GM18498 (cell line): ENCODE measurements around the gene ATP23.

ENCODE experiments used
- ATAC-seq: cut with Tn5 transposase; IDR thresholded peaks from one replicate; pipeline ENCODE4 v1.9.1; 2021; ENCODE audit warnings: mild to moderate bottlenecking, moderate library complexity; ENCODE audit not compliant: unreplicated experiment

Gene ATP23, protein sequence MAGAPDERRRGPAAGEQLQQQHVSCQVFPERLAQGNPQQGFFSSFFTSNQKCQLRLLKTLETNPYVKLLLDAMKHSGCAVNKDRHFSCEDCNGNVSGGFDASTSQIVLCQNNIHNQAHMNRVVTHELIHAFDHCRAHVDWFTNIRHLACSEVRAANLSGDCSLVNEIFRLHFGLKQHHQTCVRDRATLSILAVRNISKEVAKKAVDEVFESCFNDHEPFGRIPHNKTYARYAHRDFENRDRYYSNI

DNA sequence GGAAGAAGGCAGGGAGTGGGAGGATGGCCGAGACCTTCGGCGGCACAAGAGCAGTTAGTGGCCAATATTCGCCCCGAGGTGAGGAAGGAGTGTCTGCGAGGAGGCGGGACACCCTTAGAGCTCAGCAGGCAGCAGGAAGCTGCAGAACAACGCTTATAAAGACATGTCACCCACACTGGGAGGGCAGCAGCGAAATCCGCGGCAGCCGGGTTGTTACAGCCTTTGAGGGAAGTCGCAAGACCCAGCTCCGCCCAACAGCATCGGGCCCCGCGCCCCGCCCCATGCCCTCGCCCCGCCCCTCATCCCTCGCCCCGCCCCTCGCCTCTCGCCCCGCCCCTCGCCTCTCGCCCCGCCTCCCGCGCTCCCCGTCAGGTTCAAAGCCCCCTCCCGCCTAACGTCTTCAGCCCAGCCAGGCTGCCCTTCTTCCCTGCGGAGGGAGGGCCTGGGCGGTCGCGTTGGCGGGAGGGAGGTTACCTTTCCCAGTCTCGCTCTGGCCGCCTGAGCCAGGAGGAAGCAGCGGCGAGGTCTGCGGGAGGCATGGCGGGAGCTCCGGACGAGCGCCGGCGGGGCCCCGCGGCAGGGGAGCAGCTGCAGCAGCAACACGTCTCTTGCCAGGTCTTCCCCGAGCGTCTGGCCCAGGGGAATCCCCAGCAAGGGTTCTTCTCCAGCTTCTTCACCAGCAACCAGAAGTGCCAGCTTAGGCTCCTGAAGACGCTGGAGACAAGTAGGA lies at the start of gene ATP23:
Gene ATP23 (plus strand): TSS at position 403 of the 730 bp plus-strand sequence. CDS start 135 bp downstream, at position 538.
- peak; percentile 87 for ATAC-seq

DNA sequence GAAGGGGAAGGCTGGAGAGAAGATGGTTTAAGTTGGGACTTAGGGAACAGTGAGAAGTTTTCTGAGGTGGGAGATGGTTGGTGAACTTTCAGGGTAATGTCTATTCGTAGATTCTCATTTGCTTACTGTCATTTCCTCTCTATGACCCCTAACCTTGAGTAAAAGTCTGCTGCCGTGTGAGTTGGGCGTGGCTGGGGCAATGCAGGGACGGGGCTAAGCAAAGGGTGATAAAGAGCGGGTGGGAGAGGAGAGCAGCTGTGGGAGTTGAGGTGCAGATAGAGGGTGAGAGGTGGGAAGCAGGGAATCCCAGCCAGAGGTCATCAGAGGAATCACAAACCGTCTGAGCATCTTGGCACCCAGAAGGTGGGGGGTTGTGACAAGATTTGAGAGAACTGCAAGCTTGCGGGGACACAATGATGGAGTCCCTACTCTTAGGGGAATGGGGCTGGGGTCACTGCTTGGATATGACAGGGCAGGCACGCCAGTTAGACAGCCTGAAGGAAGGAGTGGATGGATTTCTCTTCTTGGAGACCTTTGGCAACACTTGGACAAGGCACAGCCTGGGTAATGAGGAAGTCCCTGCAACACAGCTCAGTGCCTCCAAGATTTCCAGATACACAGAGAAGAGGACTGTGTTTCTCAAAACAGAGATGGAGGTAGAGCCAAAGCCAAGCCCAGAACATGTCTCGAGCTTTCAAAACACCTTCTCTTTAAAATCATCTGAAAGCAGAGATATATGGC lies 49.0 kb upstream of the ATP23 start:
- no peak for ATAC-seq

DNA sequence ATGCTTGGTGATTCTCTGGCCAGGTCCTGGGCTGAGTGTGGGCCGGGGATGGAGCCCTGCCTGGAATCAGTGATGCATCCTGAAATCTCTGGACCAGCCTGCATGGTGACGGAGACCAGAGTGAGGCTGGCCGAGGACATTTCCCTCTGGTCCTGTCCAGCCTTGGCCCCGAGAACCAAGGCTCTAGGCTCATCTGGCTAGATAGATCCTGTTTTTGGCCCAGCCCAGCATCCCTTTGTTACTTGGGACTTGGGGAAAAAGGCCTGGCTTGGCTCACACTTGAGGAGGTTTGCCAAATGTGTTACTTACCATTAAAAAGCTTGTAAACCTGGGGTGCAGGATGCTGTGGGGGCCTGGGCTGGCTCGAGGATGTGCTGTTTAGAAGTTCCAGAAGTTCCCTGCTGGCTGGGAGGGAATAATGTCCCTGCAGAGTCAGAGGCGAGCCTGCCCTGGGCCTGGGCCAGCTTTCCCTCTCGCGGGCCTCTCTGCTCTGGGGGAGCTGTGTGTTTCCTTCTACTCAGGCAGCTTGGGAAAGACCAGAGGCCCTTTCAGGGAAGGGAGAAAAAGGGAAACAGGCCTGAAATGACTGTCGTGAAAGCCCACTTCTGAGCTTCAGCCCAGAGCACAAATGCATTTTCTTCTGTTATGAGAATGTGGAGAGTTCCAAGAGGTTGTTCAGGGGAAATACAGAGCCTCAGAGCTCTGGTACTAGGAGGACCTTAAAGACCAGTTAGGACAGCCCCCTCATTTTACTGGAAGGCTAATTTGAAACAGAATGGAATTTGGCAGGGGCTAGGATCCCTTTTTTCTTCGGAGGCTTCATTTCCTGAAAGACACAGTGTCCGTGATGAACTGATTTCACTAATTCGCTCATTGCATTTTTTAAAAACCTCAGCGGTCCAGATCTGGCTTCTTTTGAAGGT lies 47.7 kb upstream of the ATP23 start:
- ATAC-seq, result no peak

DNA sequence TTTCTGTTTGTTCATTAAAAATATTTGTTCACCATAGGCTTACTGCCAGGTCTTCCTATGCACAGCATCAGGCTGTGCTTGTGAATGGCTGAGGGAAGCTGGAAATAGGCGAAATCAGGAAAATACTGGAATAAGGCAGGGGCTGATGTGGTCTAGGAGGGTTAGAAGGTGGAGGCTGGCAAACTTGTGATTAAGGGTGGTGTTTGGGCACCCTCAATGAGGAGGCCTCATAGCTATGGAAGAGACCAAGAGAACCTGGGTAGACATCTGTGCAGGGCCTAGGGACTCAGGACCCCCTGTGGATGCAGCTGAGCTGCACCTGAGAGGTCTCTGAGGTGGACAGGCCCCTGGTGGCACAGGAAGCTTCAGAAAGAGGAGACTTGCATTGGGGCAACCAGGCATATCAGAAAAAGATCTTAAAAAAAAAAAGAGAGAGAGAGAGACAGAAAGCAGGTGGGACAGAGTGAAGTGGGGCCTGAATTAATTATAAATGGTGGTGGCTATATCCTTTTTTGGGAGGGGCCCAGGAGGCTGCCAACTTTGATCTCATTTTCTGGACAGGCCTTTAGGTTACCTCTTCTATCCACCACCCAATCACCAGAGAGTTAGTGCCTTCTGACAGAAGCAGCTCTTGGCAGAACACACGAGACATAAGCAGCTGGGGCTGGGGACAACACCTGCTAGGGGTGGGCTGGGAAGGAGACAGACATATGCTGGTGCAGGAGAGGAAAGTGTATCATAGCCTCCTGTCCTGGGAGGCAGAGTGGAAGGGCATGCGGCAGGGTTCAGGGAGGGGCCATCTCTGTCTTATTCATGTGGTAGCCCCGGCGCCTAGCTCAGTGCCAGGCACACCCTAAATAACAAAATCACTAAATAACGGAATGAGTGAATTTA lies 46.7 kb upstream of the ATP23 start:
- no peak for ATAC-seq

DNA sequence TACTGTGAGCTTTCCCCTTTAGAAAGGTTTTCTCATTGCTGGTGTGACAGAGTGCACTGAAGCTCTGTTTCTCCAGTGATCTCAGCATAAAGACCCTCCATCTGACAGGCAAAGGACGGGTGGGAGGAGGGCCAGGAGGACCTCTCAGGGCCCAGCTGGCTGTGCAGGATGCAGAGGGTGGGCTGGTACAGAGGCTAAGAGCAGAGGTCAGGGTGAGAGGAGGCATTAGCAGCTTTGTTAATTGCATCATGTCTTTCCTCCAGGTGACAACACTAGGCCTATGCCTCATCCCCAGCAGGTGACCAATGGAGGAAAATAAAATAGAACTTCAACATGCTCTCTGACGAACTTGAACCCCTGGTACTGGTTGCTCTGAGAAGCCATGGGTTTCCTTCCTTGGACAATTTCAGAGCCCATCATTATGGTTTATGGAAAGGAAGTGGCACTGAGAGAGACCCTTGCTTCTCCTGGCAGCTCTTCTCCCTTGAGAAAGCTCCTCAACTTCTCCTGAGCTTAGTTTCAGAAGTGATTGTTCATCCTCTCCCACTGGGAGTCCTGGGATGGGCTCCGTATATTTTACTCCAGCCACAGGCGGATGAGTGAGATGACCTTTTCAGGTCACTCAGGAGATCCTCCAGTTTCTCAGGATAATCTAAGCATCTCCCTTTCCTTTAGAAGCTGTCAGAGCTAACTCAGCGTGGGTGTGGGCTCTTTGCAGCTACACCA lies 45.8 kb upstream of the ATP23 start:
- ATAC-seq, result no peak

DNA sequence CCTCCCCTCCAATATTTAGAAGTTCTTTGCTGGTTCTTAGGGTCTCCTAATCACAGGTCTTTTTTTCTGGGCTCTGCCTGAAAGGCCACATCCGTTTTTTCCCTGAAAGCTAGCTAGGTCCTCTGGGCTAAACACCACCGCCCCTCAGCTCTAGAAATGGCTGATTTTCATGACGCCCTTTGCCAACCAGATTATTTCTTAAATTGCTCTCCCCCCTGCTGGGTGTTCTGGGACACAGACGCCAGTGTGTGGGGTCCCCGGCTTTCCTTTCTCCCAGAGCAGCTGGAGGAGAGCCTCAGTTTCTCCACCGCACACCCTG lies 45.3 kb upstream of the ATP23 start:
- no peak for ATAC-seq

DNA sequence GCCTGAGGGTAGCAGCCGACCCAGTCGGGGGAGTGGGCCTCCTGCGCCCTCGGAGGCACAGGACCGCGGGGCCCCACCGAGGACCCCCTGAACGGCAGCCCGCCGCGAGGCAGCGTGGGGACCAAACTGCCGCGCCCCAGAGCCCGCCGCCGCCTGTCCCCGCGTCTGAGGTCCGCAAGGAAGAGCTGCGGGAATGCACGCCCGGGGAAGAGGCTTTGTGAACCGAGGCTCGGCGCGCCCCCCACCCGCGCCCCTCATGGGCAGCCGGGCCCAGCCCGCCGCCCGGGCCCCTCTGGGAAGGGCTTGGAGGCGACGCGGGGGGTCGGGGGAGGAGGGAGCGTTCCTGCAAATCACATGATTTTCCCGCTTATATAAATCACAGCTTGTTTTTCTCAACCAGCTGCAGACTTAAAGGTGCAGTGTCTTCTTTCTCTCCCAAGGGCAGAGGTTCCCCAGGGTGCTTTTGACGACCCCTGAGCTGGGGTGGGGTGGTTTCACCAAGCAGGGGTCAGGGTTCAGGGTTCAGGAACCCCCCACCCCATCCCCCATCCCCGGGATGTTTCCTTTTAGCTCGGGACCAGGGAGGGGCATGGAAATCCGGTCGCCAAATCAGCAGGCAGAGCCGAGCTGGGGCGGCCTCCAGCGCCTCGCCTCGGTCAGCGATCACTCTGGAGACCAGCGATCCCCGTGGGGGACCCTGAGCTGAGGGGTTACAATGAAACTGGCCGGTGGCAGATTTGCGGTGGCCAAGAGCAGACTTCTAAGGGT lies 44.7 kb upstream of the ATP23 start:
- no peak for ATAC-seq

DNA sequence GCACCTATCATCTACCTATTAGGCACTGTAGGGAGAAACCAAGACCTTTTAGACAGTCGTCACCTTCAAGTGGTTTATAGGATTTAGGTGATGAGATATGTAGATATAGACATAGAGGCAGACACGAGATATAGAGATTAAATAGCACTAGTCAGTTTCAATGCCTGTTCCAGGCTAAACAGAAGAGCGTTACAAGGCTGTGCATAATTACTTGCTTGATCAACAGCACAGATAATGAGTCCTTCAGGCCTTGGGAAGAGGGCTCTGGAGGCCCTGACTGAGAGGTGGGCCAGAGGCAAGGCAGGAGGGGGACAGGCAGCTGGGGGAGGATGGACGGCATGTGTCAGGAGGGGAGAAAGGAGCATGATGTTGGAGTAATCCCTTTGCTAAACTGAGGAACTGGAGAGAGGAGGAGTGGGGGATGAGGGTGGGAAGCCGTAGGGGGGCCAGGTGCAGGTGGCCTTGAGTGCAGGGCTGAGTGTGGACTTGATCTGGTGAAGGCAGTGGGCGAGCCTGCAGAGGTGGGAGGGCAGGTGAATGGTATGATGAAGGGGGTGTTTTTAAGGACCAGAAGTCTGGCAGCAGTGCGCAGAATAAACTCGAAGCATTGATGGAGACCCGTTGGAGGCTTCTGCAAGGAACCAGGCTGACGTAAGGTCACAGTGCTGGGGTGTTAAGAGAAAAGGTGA lies 43.9 kb upstream of the ATP23 start:
- no peak for ATAC-seq

DNA sequence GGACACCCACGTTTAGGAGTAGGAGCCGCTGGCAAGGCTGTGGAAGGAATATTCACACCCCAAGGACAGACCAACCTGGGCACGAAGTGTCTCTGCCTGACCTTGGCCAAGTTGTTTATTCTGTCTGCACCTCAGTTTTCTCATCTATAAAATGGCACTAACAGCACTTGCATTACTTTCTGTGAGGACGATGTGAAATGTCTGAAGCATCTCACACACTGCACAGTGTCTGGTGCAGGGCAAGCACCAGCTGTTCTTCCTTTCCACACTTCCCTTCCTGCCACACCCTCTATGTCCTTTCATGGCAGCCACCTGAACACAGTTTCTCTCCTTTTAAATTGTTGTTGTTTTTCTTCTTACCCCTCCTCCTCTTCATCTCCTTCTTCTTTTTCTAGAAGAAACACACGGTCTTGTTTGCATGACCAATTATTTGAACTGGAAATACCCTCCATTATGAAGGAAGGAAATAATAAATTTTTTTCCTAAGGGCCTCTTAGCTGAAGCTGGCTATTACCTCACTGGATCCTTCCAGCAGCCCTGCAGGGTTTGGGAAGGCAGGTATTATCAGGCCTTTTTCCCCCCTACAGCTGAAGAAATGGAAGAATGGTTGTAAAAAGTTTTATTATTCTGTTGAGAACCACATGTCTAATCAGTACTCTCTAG lies 42.9 kb upstream of the ATP23 start:
- peak; percentile 29 for ATAC-seq

DNA sequence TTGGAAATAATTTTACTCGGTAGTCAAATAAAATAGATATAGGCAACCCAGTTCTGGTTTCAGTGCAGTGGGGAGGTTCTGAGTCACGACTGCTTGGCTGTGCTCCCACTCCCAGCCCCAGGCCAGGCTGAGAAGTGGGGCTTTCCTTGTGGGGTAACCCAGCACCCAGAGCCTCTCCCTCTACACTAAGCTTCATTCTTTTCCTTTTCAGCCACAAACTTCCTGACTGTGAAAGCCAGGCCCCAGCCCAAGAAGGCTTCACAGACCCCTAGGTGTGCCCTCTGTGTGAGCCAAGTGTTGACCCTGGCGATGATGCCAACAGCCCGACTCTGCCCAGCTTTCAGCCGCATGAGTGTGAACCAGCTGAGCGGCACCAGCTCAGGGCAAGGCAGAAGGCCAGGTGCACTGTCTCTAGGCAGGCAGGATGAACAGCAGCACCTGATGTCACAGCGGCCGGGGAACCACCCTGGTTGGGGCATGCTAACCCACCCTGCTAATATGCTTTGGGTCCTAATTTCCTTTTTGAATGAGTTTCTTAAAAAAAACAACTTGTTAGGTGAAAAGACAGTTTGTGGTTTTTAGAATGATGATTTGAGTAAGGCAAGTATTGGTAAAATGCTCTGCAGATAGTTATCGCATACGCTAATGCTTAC lies 42.2 kb upstream of the ATP23 start:
- peak; percentile 86 for ATAC-seq

DNA sequence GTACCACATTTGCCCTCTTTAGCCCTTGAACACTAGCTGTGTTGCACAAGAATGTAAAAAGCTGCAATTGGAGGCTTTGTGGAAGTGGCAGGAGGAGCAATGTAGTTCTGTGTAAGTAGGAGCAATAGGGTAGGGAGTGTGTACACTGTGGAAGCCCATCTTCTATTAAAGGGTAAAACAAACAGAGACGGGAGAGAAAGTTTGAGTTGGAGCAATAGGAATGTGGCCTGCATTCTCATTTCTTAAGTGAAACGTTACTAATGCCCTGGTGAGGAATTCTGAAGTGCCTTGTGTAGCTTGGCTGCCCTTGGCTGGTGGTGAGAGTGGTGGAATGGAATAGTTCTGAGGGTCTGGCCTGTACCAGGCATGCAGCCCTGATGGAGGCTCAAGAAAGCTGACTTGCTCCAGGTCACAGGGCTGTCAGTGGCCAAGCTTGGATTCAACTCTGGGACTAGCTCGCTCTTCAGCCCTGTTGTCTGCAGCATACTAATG lies 38.8 kb upstream of the ATP23 start:
- ATAC-seq, result no peak

DNA sequence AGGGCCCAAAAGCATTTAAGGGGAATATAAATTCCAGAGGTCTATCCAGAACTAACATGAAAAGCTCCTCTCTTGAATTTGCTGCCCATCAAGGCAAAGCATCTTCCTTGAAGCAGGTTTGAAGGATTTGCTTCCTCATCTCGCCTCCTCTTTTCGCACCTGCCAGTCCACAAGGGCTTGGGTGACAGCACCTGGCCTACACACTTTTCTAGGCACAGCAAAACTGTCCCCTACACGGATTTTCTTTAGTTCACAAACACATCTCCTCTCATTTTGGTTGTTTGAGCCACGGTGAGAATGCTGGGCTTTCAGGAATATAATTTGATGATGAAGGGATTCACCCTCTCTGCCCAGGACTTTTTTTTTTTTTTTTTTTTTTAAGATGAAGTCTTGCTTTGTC lies 36.9 kb upstream of the ATP23 start:
- no peak for ATAC-seq

DNA sequence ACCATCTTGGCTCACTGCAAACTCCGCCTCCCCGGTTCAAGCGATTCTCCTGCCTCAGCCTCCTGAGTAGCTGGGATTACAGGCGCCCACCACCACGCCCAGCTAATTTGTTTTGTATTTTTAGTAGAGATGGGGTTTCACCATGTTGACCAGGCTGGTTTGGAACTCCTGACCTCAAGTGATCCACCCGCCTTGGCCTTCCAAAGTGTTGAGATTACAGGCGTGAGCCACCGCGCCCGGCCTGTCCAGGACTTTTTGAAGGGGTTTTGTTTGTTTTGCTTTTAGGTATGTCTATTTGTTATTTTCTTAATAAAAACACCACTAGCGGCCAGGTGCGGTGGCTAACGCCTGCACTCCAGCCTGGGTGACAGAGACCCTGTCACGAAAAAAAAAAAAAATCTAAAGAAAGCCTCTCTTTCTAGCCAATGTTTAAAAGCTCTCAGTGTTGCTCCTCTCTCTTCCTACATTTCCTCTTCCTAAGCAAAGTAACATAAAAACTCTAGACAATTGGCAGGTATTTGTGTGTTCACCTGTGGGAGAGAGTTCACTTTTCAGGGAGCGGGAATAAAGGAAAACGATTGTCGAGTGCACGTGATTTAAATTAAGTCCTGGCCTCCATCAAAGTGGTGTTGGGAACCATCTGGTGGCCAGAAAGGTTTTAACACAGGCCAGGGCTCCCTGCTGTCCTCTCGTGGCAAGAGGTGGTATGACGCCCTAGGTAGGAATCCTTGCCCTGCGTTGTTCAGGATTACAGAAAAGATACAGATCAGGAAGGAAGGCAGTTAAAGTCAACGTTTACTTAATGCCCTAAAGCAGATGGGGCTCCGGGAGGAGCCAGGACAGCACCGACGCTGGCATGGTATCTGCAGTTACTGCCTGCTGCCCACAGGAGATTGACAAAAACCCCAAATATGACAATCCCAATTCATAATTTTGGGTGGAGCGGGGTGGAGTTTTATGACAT lies 36.2 kb upstream of the ATP23 start:
- peak; percentile 92 for ATAC-seq

DNA sequence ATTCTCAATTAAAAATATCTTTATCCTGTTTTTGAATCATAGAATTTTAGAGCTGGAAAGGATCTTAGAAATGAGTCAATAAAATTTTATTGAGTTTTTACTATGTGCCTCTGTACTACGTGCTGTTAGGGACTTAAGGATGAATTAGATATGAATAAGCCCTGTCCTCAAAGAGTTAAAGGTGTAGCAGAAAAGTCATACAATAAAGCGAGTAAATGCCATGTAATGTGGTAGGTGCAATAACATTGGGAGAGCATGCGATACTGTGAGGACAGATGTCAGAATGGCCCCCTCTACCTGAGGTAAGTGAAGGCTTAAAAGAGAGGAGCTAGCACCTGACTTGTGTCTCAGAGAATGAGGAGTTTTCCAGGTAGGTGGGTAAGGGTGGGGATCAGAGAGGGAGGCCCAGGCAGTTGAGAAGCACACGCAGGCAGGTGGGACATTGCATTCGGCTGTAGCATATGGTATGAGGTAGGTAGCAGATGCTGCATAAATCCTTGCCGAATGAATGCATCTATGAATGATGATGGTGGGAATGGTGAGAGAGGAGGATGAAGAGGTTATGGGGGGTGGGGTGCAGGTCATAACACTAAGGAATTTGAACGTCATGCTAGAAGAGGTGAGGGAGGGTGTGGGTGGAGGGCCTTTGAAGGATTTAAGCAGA lies 35.4 kb upstream of the ATP23 start:
- ATAC-seq, result no peak

DNA sequence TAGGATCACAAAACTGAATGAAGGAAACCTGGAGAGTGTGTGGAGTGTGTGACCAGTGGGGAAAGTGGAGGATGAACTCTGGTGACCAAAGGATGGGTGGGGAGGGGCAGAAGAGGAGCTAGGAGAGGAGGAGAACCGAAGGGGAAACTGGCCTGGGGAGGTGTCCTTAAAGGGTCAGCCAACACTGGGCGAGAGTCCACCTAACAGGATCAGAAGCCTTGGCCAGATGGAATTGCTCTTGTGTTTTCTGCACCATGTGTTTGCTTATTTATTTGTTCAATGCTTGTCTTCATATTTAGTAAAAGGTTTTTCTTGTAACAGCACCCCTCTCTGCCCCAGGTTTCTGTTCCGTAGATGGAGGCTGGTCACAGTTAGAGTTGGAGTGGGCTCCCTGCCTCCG lies 34.5 kb upstream of the ATP23 start:
- no peak for ATAC-seq
